DMS153 treated with DMSO at 0.1 percent for 48 hours (cell line): ENCODE data around the gene GNAI3.

Experiments
- DNase-seq: peaks from one replicate; lab custom pipeline; 2025; ENCODE audit not compliant: unreplicated experiment; lab: John Stamatoyannopoulos, UW

The GNAI3 gene

DNA sequence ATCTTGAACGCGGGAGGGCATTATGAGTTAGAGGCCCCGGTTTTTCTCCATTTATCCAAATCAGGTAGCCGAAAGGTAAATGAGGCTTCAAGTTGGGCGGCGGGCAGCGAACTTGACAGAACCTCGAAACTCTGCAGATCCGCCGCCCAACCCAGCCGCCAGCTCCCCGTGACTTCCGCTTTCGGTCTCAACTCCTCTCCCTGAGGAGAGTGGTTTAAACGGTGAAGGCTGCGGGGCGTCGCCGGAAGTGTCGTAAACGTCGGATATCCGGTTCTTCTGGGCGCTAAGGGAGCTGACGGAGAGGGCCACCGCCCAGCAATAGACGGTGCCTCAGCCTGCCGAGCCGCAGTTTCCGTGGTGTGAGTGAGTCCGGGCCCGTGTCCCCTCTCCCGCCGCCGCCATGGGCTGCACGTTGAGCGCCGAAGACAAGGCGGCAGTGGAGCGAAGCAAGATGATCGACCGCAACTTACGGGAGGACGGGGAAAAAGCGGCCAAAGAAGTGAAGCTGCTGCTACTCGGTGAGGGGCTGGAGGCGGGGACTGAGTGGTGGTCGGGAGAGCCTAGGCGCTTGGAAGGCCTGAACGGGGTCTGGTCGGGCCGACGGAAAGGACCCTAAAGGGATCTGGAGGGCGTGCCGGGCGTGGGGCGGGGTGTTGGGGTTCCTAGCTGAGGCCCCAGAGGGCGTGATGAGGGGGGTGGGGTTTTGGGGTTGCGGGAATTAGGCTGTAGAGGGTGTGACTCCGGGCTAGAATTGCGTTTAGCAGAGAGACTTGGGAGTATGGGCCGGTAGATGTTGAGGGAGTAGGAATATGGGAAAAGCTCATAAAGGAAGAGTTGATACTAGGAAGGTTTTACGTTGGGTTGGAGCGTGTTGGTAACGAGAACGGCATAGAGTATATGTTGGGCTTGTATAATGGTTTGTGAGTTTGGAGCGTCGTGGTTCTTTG is at the start of gene GNAI3:
GNAI3 (plus strand) TSS at position 295 of the 947 bp plus-strand sequence; CDS start at position 401, 106 bp downstream.
- DNase-seq: peak; percentile 87

DNA sequence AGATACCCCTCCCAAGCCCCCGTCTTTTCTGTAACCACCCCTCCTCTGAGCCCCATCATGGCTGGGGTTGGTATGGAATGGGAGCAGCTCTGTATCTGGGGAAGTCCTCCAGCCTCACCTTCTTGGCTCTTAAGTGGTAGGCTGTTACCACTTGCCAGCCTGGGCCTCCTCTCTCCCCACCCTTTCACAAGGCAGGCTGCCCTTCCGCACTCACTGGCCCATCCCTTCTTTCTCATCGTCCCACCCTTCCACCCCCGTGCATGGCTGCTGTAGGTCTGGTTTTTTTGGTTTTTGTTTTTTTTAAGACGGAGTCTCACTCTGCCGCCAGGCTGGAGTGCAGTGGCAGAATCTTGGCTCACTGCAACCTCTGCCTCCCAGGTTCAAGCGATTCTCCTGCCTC is 49.3 kb upstream of the GNAI3 start:
- no peak for DNase-seq

DNA sequence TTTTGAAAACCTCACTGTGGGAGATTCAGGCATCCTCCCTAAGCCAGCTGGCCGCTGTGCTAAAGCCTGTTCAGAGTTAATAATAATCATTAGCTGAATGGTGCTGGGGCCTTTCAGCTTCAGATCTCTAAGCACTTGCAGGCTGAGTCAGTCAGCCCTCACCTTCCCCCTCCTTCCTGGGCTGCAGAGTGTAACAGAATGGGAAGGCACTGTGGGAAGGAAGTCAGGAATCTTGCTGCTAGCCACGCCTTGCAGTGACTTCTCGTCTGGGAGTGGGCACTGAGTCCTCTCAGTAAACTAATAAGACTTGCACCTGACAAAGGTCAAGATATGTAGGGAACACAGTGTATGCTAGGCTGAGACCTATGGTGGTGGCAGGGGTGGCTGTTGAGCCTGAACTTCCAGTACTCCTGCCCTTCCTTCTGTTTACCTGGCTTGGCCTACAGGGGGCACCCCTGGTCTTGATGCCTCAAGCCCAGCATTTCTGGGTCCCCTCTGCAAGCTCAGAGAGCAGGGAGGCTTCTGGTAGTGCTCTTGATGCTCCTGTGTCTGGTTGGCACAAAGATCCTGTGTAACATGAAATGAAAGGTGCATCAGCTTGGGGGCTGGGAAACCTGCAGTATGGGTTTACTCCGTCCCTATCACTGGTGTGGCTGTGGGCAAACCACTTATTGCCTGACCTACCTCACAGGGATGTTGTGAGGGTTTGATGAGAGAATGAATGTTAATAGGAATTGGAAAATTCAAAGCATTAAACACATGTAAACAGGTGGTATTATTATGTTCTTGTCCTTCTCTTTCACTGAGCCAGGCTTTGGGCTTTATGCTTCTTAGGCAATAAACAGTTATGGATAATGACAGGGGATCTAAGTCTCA is 48.5 kb upstream of the GNAI3 start:
- no peak for DNase-seq

DNA sequence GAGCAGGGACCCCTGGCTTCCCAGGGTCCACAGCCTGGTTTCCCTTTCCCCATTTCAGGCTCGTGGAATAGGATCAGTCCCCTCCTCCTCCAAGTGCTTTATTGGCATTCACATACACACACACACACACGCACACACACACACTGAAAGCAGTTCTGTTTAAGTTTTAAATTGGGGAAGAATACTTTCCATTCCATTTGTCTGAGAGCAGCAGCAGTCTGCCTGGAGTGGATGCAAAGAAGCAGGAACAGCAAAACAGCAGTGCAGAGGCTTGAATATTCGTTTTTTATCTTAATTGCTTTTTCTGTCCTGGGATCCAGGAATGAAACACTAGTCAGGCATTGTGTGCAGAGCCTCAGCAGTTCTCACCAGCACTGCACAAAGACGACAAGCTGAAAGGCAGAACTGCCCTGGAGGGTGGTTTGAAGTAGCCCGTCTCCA is 47.5 kb upstream of the GNAI3 start:
- DNase-seq: no peak

DNA sequence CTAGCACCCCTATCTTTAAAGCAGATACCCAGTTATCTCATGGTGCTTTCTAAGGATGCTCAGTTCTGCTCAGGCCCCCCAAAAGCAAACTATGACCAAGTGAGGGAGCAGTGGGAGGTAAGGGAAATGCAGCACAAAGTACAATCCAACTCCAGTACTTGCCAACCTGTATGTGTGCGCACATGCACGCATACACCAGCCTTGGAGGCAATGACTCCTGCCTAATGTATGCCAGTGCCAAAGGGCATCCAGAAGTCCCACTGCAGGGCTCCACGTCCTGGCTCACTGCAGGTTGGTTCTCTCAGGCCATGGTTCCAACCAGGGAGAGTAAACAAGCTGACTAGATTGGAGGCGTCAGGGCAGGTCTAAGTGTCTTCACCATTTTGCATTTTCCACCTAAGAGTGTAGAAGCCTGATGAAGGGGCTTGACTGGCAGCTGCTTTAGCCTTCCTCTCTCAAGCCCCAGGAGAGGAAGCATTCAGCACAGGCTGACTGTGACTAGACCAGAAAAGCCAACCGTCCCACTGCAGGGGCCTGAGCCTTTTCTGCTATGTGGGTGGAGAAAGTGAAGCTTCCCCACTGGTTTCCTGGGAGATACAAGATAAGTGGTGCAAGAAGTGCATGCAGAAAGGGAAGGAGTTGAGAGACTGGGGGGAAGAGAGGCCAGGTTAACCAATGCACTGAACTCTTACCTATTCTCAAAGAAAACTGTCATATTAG is 46.6 kb upstream of the GNAI3 start:
- DNase-seq: no peak

DNA sequence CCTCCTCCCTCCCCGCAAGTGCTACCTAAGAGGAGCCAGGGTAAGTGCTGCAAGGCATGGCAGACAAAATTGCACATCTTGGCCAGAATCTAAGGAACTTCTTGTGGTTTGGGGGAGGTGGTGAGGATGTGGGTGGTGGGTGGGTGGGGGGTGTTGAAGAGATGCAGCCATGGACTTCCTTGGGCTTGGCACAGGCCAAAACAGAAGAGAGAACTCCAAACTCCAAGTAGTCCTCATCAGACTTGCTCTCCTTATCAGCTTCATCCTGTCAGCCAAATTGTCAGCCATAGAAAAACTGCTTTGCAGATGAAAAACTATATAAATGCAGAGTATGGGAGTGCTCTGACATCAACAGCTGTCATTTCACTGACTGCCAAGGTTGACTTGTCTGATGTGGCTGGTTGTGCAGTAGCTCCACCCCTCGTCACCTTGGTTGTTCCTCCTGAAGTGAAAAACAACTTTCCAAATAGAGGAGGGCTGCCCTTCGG is 46.0 kb upstream of the GNAI3 start:
- DNase-seq: no peak

DNA sequence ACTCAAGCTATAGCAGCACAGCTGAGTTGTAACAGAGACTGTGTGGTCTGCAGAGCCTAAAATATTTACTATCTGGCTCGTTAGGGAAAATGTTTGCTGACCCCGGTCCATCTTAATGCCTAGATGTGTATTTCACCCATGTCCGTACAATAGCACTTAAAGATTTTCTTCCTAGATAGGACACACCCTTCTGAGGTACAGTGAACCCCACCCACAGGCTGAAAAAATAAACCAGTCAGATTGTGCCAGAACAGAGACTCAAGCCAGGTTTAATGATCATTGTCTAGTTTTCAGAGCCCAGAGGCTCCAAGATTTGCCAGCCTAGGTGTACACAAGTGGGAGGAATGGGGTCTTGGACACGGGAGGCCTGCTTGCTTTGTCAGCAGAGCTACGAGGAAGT is 44.5 kb upstream of the GNAI3 start:
- no peak for DNase-seq

DNA sequence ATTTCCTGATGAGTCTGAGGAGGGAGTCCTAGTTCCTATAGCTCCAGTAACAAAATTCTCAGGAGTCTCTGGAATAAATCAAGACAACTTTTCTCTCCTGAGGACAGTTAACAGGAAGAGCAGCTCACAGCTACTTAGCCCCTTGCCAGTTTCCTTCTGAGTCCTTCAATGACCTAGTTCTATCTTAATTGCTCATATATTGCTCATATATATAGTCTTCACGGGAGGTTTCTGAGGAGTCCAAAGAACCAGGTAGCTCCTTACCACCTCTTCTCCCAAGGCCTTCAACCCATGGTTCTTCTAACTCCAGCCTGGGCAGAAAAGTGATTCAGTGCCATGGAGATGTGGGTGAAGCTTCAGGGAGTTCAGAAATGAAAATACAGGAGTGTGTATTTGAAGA is 43.4 kb upstream of the GNAI3 start:
- no peak for DNase-seq

DNA sequence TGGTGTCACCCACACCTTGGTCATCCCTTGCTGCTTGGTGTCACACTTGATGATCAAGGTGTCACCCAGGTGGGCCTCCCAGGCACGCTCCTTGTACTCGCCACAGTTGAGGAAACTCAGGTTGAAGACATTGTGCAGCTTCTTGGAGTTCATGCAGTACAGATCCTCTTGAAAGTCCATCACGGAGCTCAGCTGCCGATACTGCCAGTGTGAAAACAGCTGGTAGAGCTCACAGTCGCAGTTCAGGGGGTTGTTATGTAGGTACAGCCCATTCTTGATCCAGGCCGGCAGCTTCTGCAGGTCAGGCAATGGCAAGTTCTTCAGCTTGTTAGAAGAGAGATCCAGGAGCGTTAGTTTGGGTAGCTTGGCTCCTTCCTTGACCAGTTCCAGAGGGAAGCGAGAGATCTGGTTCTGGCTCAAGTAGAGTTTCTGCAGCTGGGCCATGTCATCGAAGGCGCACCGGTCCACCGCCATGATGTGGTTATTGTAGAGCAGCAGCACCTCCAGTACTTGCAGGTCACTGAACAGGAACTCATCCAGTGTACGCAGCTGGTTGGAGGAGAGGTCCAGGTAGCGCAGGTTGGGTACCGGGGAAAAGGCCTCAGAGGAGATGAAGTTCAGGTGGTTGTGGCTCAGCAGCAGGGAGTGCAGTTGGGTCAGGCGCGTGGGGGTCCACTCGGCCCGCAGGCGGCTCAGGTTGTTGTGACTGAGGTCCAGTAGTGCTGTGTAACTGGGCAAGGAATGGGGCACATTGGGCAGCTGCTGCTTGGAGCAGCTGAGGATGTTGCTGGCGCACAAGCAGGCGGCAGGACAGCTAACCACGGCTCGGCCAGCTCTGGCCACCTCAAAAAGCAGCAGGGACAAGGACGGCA is 40.2 kb upstream of the GNAI3 start:
- no peak for DNase-seq

DNA sequence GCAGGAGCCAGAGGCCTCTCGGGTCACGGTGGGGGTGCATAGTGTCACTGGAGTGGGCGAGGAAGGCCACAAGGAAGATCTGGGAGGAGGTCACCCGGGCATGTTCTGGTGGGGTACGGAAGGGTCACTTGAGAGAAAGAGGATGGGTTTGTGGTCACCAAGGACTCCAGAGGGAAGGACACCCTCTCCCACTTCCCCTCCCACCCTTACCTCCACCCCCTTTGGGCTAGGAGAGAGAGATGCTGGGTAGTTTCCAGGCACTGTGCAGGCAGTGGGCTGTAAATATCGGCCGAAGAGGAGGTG is 39.6 kb upstream of the GNAI3 start:
- no peak for DNase-seq

DNA sequence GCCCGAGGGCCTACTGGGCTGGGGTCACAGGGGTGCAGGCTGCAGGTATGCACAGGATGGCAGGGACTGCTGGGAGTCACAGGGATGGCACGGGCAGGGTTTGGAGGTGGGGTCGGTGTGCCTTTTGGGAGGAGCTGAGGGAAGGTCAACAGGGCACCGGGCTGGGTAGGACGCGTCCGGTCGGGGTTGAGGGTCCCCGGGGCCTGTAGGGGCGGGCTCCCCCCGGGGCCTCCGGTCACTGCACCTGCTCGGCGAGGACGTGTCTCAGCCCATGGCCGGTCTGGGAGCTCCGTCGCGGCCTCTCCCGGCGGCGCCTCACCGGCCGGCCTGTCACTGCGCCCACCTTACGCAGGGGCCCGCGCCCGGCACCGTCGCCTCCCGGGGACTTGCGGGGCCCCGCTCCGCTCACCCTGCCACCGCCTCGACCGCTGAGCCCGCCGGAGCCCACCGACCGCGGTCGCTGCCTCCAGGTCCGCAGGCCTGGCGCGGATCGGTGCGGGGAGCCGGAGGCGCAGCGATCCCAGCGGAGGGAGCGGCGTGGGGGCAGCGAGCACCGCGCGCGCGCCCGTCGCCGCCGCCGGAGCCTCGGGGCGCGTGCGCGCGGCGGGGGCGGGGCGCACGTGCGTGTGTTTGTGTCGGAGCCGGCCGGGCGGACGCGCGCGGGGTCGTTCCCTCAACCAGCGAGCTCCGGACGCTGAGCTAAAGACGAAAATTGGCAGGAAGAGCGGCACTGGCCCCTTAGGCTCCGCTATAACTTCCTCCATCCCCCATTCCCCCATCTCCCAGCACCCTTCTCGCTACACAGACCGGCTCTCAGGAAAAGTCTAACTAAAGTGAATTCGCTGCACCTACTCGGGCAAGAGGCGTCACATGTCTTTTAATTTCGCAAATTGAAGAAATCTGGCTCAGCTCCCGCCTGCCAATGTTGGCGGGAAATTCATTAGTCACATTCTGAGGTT is 39.0 kb upstream of the GNAI3 start, which contains the start of gene AMIGO1:
AMIGO1 (minus strand) TSS at position 552 of the 959 bp plus-strand sequence. CDS start 815 bp downstream, outside the sequence.
- DNase-seq: no peak

DNA sequence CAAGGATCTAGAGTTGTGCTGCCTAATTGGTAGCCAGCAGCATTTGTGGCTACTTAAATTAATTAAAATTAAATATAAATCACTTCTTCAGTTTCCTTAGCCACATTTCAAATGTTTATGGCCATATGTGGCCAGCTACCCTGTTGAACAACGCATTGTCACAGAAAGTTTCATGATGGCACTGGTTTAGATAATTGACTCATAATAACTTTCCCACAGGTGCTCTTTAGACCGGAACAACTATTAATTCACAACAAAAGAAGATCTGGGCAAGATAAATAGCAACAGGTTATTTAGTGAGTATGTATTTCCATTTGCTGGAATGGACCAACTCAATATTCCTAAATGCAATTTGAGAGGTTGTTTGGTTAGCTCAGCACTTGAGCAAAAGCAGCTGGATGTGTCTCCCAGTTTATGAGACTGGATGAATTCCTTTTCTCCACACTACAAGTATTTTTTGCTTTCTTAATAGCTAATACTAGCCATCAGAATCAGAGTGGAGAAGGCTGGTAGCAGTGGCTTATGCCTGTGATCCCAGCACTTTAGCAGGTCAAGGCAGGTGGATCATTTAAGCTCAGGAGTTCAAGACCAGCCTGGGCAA is 35.2 kb upstream of the GNAI3 start:
- DNase-seq: no peak

DNA sequence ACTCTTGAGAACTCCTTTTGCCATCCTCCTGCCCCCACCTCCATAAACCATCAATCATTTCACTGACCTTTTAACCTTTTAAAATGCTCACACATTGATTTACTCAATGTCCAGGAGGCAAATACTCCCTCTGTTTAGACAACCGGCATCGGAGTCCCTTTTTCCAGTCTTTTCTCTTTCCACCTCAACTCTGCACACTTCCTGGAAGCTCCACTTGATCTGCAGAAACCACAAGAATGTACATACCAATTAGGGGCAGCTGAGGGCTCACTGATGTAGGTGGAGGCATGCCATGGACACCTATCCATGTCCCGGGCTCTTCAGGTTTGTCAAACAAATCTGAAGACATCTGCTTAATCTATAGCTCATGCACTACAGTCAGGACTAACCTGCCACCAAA is 33.6 kb upstream of the GNAI3 start:
- no peak for DNase-seq

DNA sequence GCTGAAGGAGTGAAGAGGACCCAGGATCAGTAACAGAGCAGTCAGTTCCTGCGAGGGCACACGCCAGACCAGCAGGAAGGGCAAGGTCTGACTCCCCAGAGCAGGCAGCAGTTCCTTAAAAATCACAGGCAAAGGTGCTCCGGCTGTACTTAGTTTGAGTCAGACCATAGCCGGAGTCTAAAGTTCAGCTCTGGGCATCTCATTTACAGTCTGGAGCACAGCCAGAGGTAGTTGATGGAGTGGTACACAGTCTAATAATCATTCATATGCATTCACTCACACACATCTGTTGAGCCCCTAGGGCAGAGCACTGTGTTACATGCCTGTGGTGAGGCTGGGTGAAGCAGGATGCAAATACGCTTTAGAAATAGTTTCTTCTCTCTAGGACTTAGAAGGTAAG is 31.5 kb upstream of the GNAI3 start:
- DNase-seq: no peak

DNA sequence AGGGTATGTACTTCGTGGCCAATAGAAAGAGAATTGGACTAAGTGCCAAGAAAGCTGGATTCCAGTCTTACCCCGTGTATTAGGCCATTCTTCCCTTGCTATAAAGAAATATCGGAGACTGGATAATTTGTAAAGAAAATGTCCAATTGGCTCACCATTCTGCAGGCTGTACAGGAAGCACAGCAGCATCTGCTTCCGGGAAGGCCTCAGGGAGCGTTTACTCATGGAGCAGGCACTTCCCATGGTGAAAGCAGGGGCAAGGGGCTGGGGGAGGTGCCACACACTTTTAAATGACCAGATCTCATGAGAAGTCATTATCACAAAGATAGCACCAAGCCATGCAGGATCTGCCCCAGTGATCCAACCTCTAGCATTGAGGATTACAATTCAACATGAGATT is 31.1 kb upstream of the GNAI3 start:
- DNase-seq: no peak

DNA sequence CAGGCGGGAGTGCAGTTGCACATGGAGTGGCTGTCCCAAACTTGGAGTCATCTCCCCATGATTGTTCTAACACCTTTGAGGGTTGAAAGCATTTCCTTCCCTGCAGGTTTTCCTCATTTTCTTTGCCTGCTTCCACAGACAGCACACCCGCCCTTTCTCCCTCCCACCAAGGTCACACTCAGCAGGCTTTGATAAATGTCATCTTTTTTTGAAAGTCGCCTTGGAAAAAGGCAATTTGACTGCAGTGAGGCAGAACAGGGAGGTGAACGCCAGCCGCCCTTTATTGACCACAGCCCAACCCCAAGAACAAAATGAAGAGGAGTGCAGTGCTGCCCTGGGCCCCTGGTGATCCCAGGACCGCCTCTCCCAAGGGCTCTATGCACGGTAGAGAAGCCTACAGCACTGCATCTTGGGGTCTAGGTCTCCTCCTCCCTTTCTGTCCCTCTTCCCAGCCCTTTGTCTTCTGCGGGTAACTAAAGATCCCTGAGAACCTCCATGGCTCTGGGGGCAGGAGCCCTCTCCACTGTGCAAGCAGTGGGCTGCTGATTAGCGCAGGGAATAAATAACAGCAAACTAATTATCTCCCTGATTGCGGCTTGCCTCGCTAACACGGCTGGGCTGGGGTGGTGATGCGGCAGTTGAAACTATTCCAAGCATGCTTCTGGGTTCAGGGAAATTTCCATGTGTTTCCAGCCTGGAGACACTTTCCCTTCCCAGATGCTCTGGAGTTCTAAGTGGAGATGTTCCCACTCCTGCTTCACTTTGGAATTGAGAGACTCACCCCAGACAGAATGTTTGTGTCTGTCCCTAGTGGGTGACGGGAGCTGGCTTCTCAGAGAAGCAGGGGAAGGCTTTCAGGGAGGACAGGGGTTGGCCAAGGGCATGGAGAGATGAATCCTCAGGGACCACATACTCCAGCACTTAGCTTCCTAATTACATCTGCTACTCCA is 27.1 kb upstream of the GNAI3 start:
- DNase-seq: no peak

DNA sequence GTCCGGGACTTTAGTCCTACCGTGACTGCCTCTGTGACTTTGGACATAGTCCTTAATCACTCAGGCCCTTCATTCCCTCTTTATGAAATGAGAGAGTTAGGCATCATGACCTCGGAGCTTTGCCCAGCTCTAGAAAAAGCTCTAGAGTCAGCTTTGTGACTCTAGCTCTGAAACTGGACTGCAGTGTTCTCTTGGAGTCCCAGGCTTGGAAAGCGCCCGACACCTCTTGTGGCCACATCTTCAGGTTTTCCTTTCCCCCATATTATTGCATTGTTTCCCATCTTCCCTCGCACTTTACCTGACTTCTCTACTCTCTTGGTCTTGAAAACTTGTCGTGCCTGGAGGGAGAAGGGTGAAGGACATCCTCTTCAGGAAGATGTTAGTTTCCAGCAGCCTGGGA is 26.4 kb upstream of the GNAI3 start:
- DNase-seq: no peak
